NB4 (cell line): ENCODE data around the gene MT1M.

Experiments
- CTCF ChIP-seq: IDR thresholded peaks from one replicate; pipeline ENCODE4 v1.5.1; 2012; ENCODE audit warnings: low read depth, low read length
- MYC ChIP-seq: IDR thresholded peaks from 2 replicates; pipeline ENCODE4 v1.6.1; 2011; ENCODE audit warnings: low read depth, low read length

GRCh38 chr16:56649271-56649670 lies 16.8 kb downstream of the MT1M start:
- TF ChIP-seq MYC: no peak
- no peak for TF ChIP-seq CTCF
